ENCODE data around the gene CDX2. TPM values are rescaled to one million over a fixed set of nuclear protein-coding genes. Genes with fewer than 3 reads are reported as not detected.

CDX2 gene
- total and polyA plus RNA-seq, 2 donors (not counting 1 experiment from before 2014, with no cell fraction given), result not detected

- Histone ChIP-seq H3K27ac (ENCODE audit: low read length in 2 of 2) (no peak within 1 kb of the TSS), H3K4me3 (ENCODE audit: control extremely low read depth in 1 of 5, extremely low read depth in 1 of 5, insufficient read depth in 1 of 5, low read depth in 2 of 5, low read length in 4 of 5) (peak within 1 kb of the TSS in 4 of 5 experiments; percentile 27 to 61 (median 50)), H4K20me1 (ENCODE audit: control insufficient read depth, insufficient read depth, low read length, poor library complexity, severe bottlenecking) (no peaks in the 10 kb centered on the region), H3K36me3 (replicated peaks in 1 of 2; ENCODE audit: control extremely low read depth in 1 of 2, control insufficient read depth in 1 of 2, extremely low read depth in 1 of 2, insufficient read depth in 2 of 2, low read length in 1 of 2) (no peaks in the 10 kb centered on the region), H3K9ac (ENCODE audit: low read length) (peak within 1 kb of the TSS; percentile 59), H3K4me2 (replicated peaks; ENCODE audit: low read depth, low read length, poor library complexity, severe bottlenecking) (peak within 1 kb of the TSS; percentile 87), H3K79me2 (ENCODE audit: control insufficient read depth, insufficient read depth, low read length) (no peaks in the 10 kb centered on the region), H3K9me3 (ENCODE audit: control extremely low read depth in 1 of 3, control insufficient read depth in 2 of 3, insufficient read depth in 1 of 3, low read length in 2 of 3) (peaks cover 0 to 81% (median 26%) of the 10 kb centered on the region in 3 donors), H3K27me3 (replicated peaks in 1 of 4; ENCODE audit: control extremely low read depth in 1 of 4, control insufficient read depth in 3 of 4, insufficient read depth in 4 of 4, low read length in 3 of 4) (peaks cover 0 to 95% (median 76%) of the 10 kb centered on the region in 4 experiments), H3K4me1 (ENCODE audit: control insufficient read depth in 2 of 2, insufficient read depth in 2 of 2, low read length in 2 of 2) (peaks cover 59 to 75% of the 10 kb centered on the region in 2 donors), H2AFZ (ENCODE audit: insufficient read depth, low read depth, low read length, poor library complexity, severe bottlenecking) (peak within 1 kb of the TSS; percentile 55)
- peaks cover 4% of the 10 kb centered on the region for H3K9me3 Mint-ChIP-seq (ENCODE audit: insufficient read depth)
- intact Hi-C loops (cut with micrococcal nuclease), result loop anchor here (5.0 to 10.0 kb wide), 4 partner anchors 47 to 217 kb away; partner anchors contain the start of genes CDX2, GSX1 and PAN3
- H3K4me3 Mint-ChIP-seq, result peak within 1 kb of the TSS; percentile 81
- DNase-seq, result peak; percentile 55
- peak; percentile 58 for TF ChIP-seq EZH2 (IDR thresholded peaks at IDR 0.05; ENCODE audit: borderline replicate concordance, insufficient read depth, low read depth, low read length, poor library complexity, severe bottlenecking)
- no peak for TF ChIP-seq CTCF (IDR thresholded peaks at IDR 0.05)
- ChIA-PET CTCF (interaction anchor here (0.7 to 3.4 kb wide), 3 partner anchors 34 to 558 kb away, joined by 3 to 12 read pairs (median 3); no protein-coding TSS in a partner anchor), POLR2A (no interaction called here)
- peaks cover 40% of the 10 kb centered on the region for H3K4me1 Mint-ChIP-seq
- H3K27me3 Mint-ChIP-seq, result peaks cover 66% of the 10 kb centered on the region
- no peak within 1 kb of the TSS for H3K27ac Mint-ChIP-seq
- 5% methylated on average over 76 of the region's 76 CpGs for WGBS (ENCODE audit: insufficient coverage)
- peak; percentile 44 for ATAC-seq (ENCODE audit: low read depth)
Measured at GRCh38 chr13:27919934-27920676, 49.0 kb downstream of the CDX2 start, which contains the start of gene PDX1. TSS of gene PDX1 (plus strand) at chr13:27920000. CDS start at chr13:27920139, 139 bp downstream.

DNA sequence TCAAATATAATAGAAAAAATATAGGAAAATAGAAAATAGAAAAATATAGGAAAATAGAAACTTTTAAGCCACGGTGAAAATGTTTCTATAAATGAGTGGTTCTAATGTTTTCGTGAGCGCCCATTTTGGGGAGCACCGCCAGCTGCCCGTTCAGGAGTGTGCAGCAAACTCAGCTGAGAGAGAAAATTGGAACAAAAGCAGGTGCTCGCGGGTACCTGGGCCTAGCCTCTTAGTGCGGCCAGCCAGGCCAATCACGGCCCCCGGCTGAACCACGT is 49.5 kb downstream of the CDX2 start:
- Histone ChIP-seq H3K9me3 (ENCODE audit: control extremely low read depth in 1 of 3, control insufficient read depth in 2 of 3, insufficient read depth in 1 of 3, low read length in 2 of 3) (peaks cover 0 to 77% (median 26%) of the 10 kb centered on the region in 3 donors), H3K4me2 (replicated peaks; ENCODE audit: low read depth, low read length, poor library complexity, severe bottlenecking) (peak overlapping the region; percentile 87), H4K20me1 (ENCODE audit: control insufficient read depth, insufficient read depth, low read length, poor library complexity, severe bottlenecking) (no peaks in the 10 kb centered on the region), H3K27me3 (replicated peaks in 1 of 4; ENCODE audit: control extremely low read depth in 1 of 4, control insufficient read depth in 3 of 4, insufficient read depth in 4 of 4, low read length in 3 of 4) (peaks cover 0 to 89% (median 73%) of the 10 kb centered on the region in 4 experiments), H3K79me2 (ENCODE audit: control insufficient read depth, insufficient read depth, low read length) (no peaks in the 10 kb centered on the region), H3K4me3 (ENCODE audit: control extremely low read depth in 1 of 5, extremely low read depth in 1 of 5, insufficient read depth in 1 of 5, low read depth in 2 of 5, low read length in 4 of 5) (peak overlapping the region in 3 of 5 experiments; percentile 30 to 61 (median 55)), H3K4me1 (ENCODE audit: control insufficient read depth in 2 of 2, insufficient read depth in 2 of 2, low read length in 2 of 2) (peaks cover 59 to 75% of the 10 kb centered on the region in 2 donors), H2AFZ (ENCODE audit: insufficient read depth, low read depth, low read length, poor library complexity, severe bottlenecking) (peak overlapping the region; percentile 55), H3K27ac (ENCODE audit: low read length in 2 of 2) (no peak overlapping the region), H3K36me3 (replicated peaks in 1 of 2; ENCODE audit: control extremely low read depth in 1 of 2, control insufficient read depth in 1 of 2, extremely low read depth in 1 of 2, insufficient read depth in 2 of 2, low read length in 1 of 2) (no peaks in the 10 kb centered on the region), H3K9ac (ENCODE audit: low read length) (peak overlapping the region; percentile 59)
- no peak for DNase-seq
- POLR2A ChIA-PET, result no interaction called here
- WGBS (ENCODE audit: insufficient coverage), result 6% methylated on average over 11 of the region's 11 CpGs
- Mint-ChIP-seq H3K4me3 (peak overlapping the region; percentile 71), H3K27me3 (peaks cover 68% of the 10 kb centered on the region), H3K4me1 (peaks cover 40% of the 10 kb centered on the region), H3K27ac (no peak overlapping the region), H3K9me3 (ENCODE audit: insufficient read depth) (peaks cover 4% of the 10 kb centered on the region)
- intact Hi-C loops (cut with micrococcal nuclease), result loop anchor here (10.0 kb wide), 1 partner anchor 85 kb away; no protein-coding TSS in a partner anchor
- TF ChIP-seq CTCF (IDR thresholded peaks at IDR 0.05) (no peak), EZH2 (IDR thresholded peaks at IDR 0.05; ENCODE audit: borderline replicate concordance, insufficient read depth, low read depth, low read length, poor library complexity, severe bottlenecking) (no peak)
- ATAC-seq (ENCODE audit: low read depth), result no peak
- CTCF ChIA-PET, result interaction anchor here (0.6 to 3.4 kb wide), 2 partner anchors 34 to 1434 kb away, joined by 3 to 12 read pairs; no protein-coding TSS in a partner anchor

Measured in B cell (primary cell).